ENCODE data around the gene DOK5. TPM values are rescaled to one million over a fixed set of nuclear protein-coding genes. Genes with fewer than 3 reads are reported as not detected.

Gene DOK5
- total RNA-seq, 1 donor = 85.6 TPM

- no peak overlapping the region for H3K4me3 ChIP-seq (ENCODE audit: low read depth, low read length)
- TF ChIP-seq CTCF (IDR thresholded peaks at IDR 0.05; ENCODE audit: insufficient read depth, low read length) = no peak
- no peak for DNase-seq (ENCODE audit: low read depth)
These were observed 193.6 kb downstream of the DOK5 start for GRCh38 chr20:54669040-54669363.

- H3K4me3 ChIP-seq (ENCODE audit: low read depth, low read length) = no peak overlapping the region
- DNase-seq (ENCODE audit: low read depth) = no peak
- no peak for TF ChIP-seq CTCF (IDR thresholded peaks at IDR 0.05; ENCODE audit: insufficient read depth, low read length)
These were observed 202.9 kb downstream of the DOK5 start for GRCh38 chr20:54678253-54678652.

GRCh38 chr20:54680439-54680838 is 205.0 kb downstream of the DOK5 start:
- no peak overlapping the region for H3K4me3 ChIP-seq (ENCODE audit: low read depth, low read length)
- no peak for DNase-seq (ENCODE audit: low read depth)
- no peak for TF ChIP-seq CTCF (IDR thresholded peaks at IDR 0.05; ENCODE audit: insufficient read depth, low read length)

GRCh38 chr20:54680872-54681619 is 205.7 kb downstream of the DOK5 start:
- TF ChIP-seq CTCF (IDR thresholded peaks at IDR 0.05; ENCODE audit: insufficient read depth, low read length) = peak; percentile 72
- peak; percentile 57 for DNase-seq (ENCODE audit: low read depth)
- H3K4me3 ChIP-seq (ENCODE audit: low read depth, low read length) = no peak overlapping the region

GRCh38 chr20:54681869-54682268 is 206.5 kb downstream of the DOK5 start:
- no peak overlapping the region for H3K4me3 ChIP-seq (ENCODE audit: low read depth, low read length)
- no peak for TF ChIP-seq CTCF (IDR thresholded peaks at IDR 0.05; ENCODE audit: insufficient read depth, low read length)
- no peak for DNase-seq (ENCODE audit: low read depth)

GRCh38 chr20:54688476-54688875 is 213.1 kb downstream of the DOK5 start:
- TF ChIP-seq CTCF (IDR thresholded peaks at IDR 0.05; ENCODE audit: insufficient read depth, low read length) = no peak
- DNase-seq (ENCODE audit: low read depth) = no peak
- H3K4me3 ChIP-seq (ENCODE audit: low read depth, low read length) = no peak overlapping the region

GRCh38 chr20:54690323-54690722 is 214.9 kb downstream of the DOK5 start:
- TF ChIP-seq CTCF (IDR thresholded peaks at IDR 0.05; ENCODE audit: insufficient read depth, low read length) = no peak
- no peak overlapping the region for H3K4me3 ChIP-seq (ENCODE audit: low read depth, low read length)
- DNase-seq (ENCODE audit: low read depth) = no peak

All from fibroblast of the aortic adventitia (primary cell).